Upper lobe of right lung (tissue), 1 donor: Measurements from ENCODE around the gene NAT8L. TPM values are rescaled to one million over a fixed set of nuclear protein-coding genes. Genes with fewer than 3 reads are reported as not detected.
"Not testable (repeated sequence)": the region's sequence is repeated elsewhere in the genome, so short reads cannot be mapped to it uniquely, and the experiment has no call there.

ENCODE experiments used
- ATAC-seq: fragments of 200-7000 bp; cut with Tn5 transposase; one replicate; pipeline ENCODE4 v1.9.1; 2020; ENCODE audit warnings: mild to moderate bottlenecking, moderate library complexity
- DNase-seq: peaks from one replicate; pipeline ENCODE4 v3.0.0-alpha.2; 2020
- H3K27ac ChIP-seq: fragments of 200-600 bp; one replicate; pipeline ENCODE4 v1.8.0; 2022
- H3K27me3 ChIP-seq: fragments of 200-600 bp; one replicate; pipeline ENCODE4 v1.8.0; 2022; ENCODE audit warnings: mild to moderate bottlenecking
- H3K36me3 ChIP-seq: fragments of 200-600 bp; one replicate; pipeline ENCODE4 v1.8.0; 2022
- H3K4me1 ChIP-seq: fragments of 200-600 bp; one replicate; pipeline ENCODE4 v1.8.0; 2022
- H3K4me3 ChIP-seq: fragments of 200-600 bp; one replicate; pipeline ENCODE4 v1.8.0; 2022; ENCODE audit warnings: mild to moderate bottlenecking
- H3K9me3 ChIP-seq: fragments of 200-600 bp; one replicate; pipeline ENCODE4 v1.8.0; 2022
- CTCF ChIP-seq: fragments of 200-600 bp; IDR thresholded peaks from one replicate; pipeline ENCODE4 v1.8.0; 2022; ENCODE audit warnings: antibody characterized with exemption
- intact Hi-C: fragments of 100-400 bp; cut with DNase I; formaldehyde crosslinking; loops from one replicate; pipeline ENCODE4 v1.11.0; 2022
- long read RNA-seq: library from polyadenylated mRNA; unstranded; transcript quantifications from one replicate; pipeline ENCODE4 v2.0.0, GENCODE V29; 2021
- total RNA-seq: library from RNA; stranded (reverse); fragmentation: NEBNext Ultra II Directional; extraction: Animal tissue kit (Norgen Biotek cat#: 25700); gene quantifications from one replicate; pipeline ENCODE4 v1.2.1, GENCODE V29; 2021
- donor health status: DM: no; HTN: yes; CAD: no; lungs with severe emphysema.

The NAT8L gene
- 0.46 TPM for total RNA-seq
- long read RNA-seq, partial matches to known transcripts: 0 of 1 reads
- long read RNA-seq, other reads (novel, unspliced or antisense): 1 of 1 reads

GRCh38 chr4:2059046-2059725 is at the start of gene NAT8L:
Gene NAT8L, plus strand, starts transcription at chr4:2059327. Its CDS starts 185 bp downstream, at chr4:2059512.
- TF ChIP-seq CTCF: no peak
- Histone ChIP-seq H3K27ac (no peak within 1 kb of the TSS), H3K27me3 (peaks cover 64% of the 10 kb centered on the region), H3K36me3 (no peaks in the 10 kb centered on the region), H3K9me3 (no peaks in the 10 kb centered on the region), H3K4me1 (no peaks in the 10 kb centered on the region), H3K4me3 (peak within 1 kb of the TSS; percentile 30)
- ATAC-seq (peak; percentile 58), DNase-seq (no peak)
- intact Hi-C loops: no loop called here

GRCh38 chr4:2009651-2010233 is 49.4 kb upstream of the NAT8L start:
- H3K27me3 ChIP-seq: no peaks in the 10 kb centered on the region
- H3K4me1 ChIP-seq: peaks cover 20% of the 10 kb centered on the region
- peak; percentile 9 for TF ChIP-seq CTCF
- peak; percentile 86 for DNase-seq
- peak overlapping the region; percentile 99 for H3K27ac ChIP-seq
- H3K36me3 ChIP-seq: peaks cover 15% of the 10 kb centered on the region
- H3K4me3 ChIP-seq: peak overlapping the region; percentile 71
- intact Hi-C loops: no loop called here
- H3K9me3 ChIP-seq: no peaks in the 10 kb centered on the region
- ATAC-seq: peak; percentile 63

GRCh38 chr4:2011583-2011982 is 47.5 kb upstream of the NAT8L start:
- H3K27me3 ChIP-seq: no peaks in the 10 kb centered on the region
- H3K9me3 ChIP-seq: no peaks in the 10 kb centered on the region
- peaks cover 20% of the 10 kb centered on the region for H3K4me1 ChIP-seq
- no peaks in the 10 kb centered on the region for H3K36me3 ChIP-seq
- no peak overlapping the region for H3K27ac ChIP-seq
- no peak for TF ChIP-seq CTCF
- intact Hi-C loops: no loop called here
- peak; percentile 61 for DNase-seq
- no peak for ATAC-seq
- H3K4me3 ChIP-seq: no peak overlapping the region

GRCh38 chr4:2015008-2015407 is 44.1 kb upstream of the NAT8L start:
- ATAC-seq: no peak
- no peak for DNase-seq
- Histone ChIP-seq H3K9me3 (no peaks in the 10 kb centered on the region), H3K27ac (no peak overlapping the region), H3K36me3 (no peaks in the 10 kb centered on the region), H3K4me1 (peaks cover 5% of the 10 kb centered on the region), H3K4me3 (no peak overlapping the region), H3K27me3 (peaks cover 7% of the 10 kb centered on the region)
- intact Hi-C loops: no loop called here
- TF ChIP-seq CTCF: no peak

GRCh38 chr4:2021358-2022018 is 37.6 kb upstream of the NAT8L start:
- H3K36me3 ChIP-seq, DNase-seq, ATAC-seq, H3K4me3 ChIP-seq, intact Hi-C loops, H3K27ac ChIP-seq, H3K4me1 ChIP-seq, H3K9me3 ChIP-seq: not testable (repeated sequence)
- peaks cover 24% of the 10 kb centered on the region for H3K27me3 ChIP-seq

GRCh38 chr4:2024683-2025082 is 34.4 kb upstream of the NAT8L start:
- H3K4me3 ChIP-seq: no peak overlapping the region
- no peak for DNase-seq

More at GRCh38 chr4:2024683-2025082, 34.4 kb upstream of the NAT8L start:
- Histone ChIP-seq H3K36me3 (no peaks in the 10 kb centered on the region), H3K9me3 (no peaks in the 10 kb centered on the region), H3K4me1 (no peaks in the 10 kb centered on the region), H3K27ac (no peak overlapping the region), H3K27me3 (peaks cover 17% of the 10 kb centered on the region)
- intact Hi-C loops: no loop called here
- TF ChIP-seq CTCF: no peak
- ATAC-seq: no peak
